Measurements from ENCODE around the gene CARD8. TPM values are rescaled to one million over a fixed set of nuclear protein-coding genes. Genes with fewer than 3 reads are reported as not detected.
A peak's percentile ranks its signal among the peaks of the same experiment; 100 is the strongest.
"Not testable (repeated sequence)": the region's sequence is repeated elsewhere in the genome, so short reads cannot be mapped to it uniquely, and the experiment has no call there.

The CARD8 gene
- total RNA-seq, 3 donors from 2014 or later = 47.6 to 55.1 (median 51.3) TPM

DNA sequence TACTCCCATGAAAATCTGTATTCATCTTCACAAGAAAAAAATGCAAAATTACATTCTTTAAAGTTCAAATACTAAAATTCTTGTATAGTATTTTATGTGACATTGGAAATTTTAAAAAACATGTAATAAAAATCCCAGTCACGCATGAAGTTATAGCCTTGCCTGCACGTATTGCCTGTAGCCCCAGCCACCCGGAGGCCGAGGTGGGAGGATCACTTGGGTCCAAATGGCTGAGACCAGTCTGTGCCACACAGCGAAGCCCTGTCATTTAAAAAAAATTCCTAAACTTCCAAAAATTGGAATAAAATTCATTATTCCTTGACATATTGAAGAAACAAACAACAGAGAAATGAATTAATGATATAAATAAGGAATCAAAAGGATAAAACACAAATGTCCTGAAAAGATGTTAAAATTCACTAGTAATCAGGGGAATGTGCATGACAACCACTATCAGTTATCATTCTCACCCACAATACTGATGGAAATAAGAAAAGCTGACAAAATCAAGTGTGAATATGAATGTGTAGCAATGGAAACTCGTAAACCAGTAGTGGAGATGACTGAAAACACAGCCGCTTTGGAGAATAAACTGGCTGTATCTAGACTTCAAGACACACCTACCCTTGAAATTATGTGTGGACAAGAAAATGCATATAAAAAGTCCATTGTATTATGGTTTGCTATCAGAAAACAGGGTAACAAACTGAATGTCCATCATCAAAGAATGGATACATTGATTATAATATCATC lies 7.5 kb downstream of the CARD8 start:
- H3K36me3 Mint-ChIP-seq (ENCODE audit: insufficient read depth) = peaks cover 26% of the 10 kb centered on the region
- H3K27me3 Mint-ChIP-seq (ENCODE audit: low read depth) = no peaks in the 10 kb centered on the region
- no peaks in the 10 kb centered on the region for H3K9me3 Mint-ChIP-seq
- peaks cover 77% of the 10 kb centered on the region for H3K4me1 Mint-ChIP-seq (ENCODE audit: low read depth)
- H3K4me3 Mint-ChIP-seq = peak overlapping the region; percentile 91
- ATAC-seq (peak; percentile 21 to 22), DNase-seq (no peak)

- Mint-ChIP-seq H3K36me3 (ENCODE audit: insufficient read depth) (peaks cover 27% of the 10 kb centered on the region), H3K9me3 (no peaks in the 10 kb centered on the region), H3K4me1 (ENCODE audit: low read depth) (peaks cover 72% of the 10 kb centered on the region), H3K4me3 (no peak overlapping the region), H3K27me3 (ENCODE audit: low read depth) (no peaks in the 10 kb centered on the region)
- no peak for DNase-seq
- no peak for ATAC-seq
These were observed 8.5 kb downstream of the CARD8 start for GRCh38 chr19:48247212-48247611.

- Mint-ChIP-seq H3K36me3 (ENCODE audit: insufficient read depth) (peaks cover 27% of the 10 kb centered on the region), H3K4me3 (no peak overlapping the region)
- DNase-seq = no peak
These were observed 9.6 kb downstream of the CARD8 start for GRCh38 chr19:48246101-48246500.

GRCh38 chr19:48244281-48244680 lies 11.4 kb downstream of the CARD8 start:
- DNase-seq = peak; percentile 32

More at GRCh38 chr19:48246101-48246500, 9.6 kb downstream of the CARD8 start:
- no peak for ATAC-seq
- H3K27me3 Mint-ChIP-seq (ENCODE audit: low read depth) = no peaks in the 10 kb centered on the region
- H3K4me1 Mint-ChIP-seq (ENCODE audit: low read depth) = peaks cover 71% of the 10 kb centered on the region
- H3K9me3 Mint-ChIP-seq = no peaks in the 10 kb centered on the region

GRCh38 chr19:48241771-48242170 lies 13.9 kb downstream of the CARD8 start:
- not testable (repeated sequence) for DNase-seq

More at GRCh38 chr19:48244281-48244680, 11.4 kb downstream of the CARD8 start:
- H3K4me1 Mint-ChIP-seq (ENCODE audit: low read depth) = peaks cover 59% of the 10 kb centered on the region
- H3K9me3 Mint-ChIP-seq = no peaks in the 10 kb centered on the region
- H3K27me3 Mint-ChIP-seq (ENCODE audit: low read depth) = no peaks in the 10 kb centered on the region
- ATAC-seq = peak; percentile 92 to 94
- peaks cover 35% of the 10 kb centered on the region for H3K36me3 Mint-ChIP-seq (ENCODE audit: insufficient read depth)
- peak overlapping the region; percentile 83 for H3K4me3 Mint-ChIP-seq

GRCh38 chr19:48239582-48240141 lies 16.1 kb downstream of the CARD8 start:
- DNase-seq (no peak), ATAC-seq (no peak)
- Mint-ChIP-seq H3K4me3 (no peak overlapping the region), H3K9me3 (no peaks in the 10 kb centered on the region), H3K27me3 (ENCODE audit: low read depth) (no peaks in the 10 kb centered on the region), H3K4me1 (ENCODE audit: low read depth) (peaks cover 24% of the 10 kb centered on the region), H3K36me3 (ENCODE audit: insufficient read depth) (peaks cover 38% of the 10 kb centered on the region)

More at GRCh38 chr19:48241771-48242170, 13.9 kb downstream of the CARD8 start:
- peak in 1 of 2 donors; percentile 16 for ATAC-seq
- not testable (repeated sequence) for H3K4me3 Mint-ChIP-seq; H3K27me3 Mint-ChIP-seq (ENCODE audit: low read depth); H3K9me3 Mint-ChIP-seq
- Mint-ChIP-seq H3K4me1 (ENCODE audit: low read depth) (peaks cover 42% of the 10 kb centered on the region), H3K36me3 (ENCODE audit: insufficient read depth) (peaks cover 42% of the 10 kb centered on the region)

DNA sequence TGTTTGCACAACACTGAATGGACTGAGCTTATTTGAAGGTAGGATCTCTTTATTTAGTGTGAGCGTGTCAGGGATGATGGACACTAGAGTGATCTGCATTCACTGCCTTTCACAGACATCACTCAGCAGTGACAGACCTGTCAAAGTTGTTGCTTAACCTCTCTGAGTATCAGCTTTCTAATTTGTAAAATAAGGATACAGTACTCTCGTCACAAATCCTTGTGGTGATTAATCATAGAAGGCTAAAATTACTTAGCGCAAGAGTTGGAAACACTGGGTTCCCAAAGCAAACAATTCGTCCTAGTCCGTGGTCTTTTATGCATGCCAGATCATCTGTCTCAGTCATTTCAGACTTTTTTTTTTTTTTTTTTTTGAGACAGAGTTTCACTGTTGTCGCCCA lies 16.6 kb downstream of the CARD8 start:
- DNase-seq (no peak), ATAC-seq (no peak)
- Mint-ChIP-seq H3K4me1 (ENCODE audit: low read depth) (peaks cover 19% of the 10 kb centered on the region), H3K4me3 (no peak overlapping the region), H3K9me3 (no peaks in the 10 kb centered on the region), H3K36me3 (ENCODE audit: insufficient read depth) (peaks cover 37% of the 10 kb centered on the region), H3K27me3 (ENCODE audit: low read depth) (no peaks in the 10 kb centered on the region)

DNA sequence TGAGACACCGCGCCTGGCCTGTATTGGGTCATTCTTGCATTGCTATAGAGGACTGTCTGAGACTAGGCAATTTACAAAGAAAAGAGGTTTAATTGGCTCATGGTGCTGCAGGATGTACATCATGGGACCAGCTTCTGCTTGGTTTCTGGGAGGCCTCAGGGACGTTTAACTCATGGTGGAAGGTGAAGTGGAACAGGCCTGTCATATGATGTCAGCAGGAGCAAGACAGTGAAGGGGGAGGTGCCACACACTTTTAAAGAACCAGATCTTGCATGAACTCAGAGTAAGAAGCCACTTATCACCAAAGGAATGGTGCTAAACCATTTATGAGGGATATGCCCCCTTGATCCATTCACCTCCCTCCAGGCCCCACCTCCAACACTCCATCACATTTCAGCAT lies 18.7 kb downstream of the CARD8 start:
- H3K4me1 Mint-ChIP-seq (ENCODE audit: low read depth) = peaks cover 15% of the 10 kb centered on the region
- DNase-seq (no peak), ATAC-seq (no peak)
- no peaks in the 10 kb centered on the region for H3K9me3 Mint-ChIP-seq
- peaks cover 48% of the 10 kb centered on the region for H3K36me3 Mint-ChIP-seq (ENCODE audit: insufficient read depth)
- H3K4me3 Mint-ChIP-seq = no peak overlapping the region
- H3K27me3 Mint-ChIP-seq (ENCODE audit: low read depth) = no peaks in the 10 kb centered on the region

GRCh38 chr19:48230555-48231129 lies 25.1 kb downstream of the CARD8 start:
- no peaks in the 10 kb centered on the region for H3K9me3 Mint-ChIP-seq
- ATAC-seq (no peak), DNase-seq (no peak)
- no peak overlapping the region for H3K4me3 Mint-ChIP-seq
- H3K27me3 Mint-ChIP-seq (ENCODE audit: low read depth) = no peaks in the 10 kb centered on the region
- peaks cover 60% of the 10 kb centered on the region for H3K36me3 Mint-ChIP-seq (ENCODE audit: insufficient read depth)
- H3K4me1 Mint-ChIP-seq (ENCODE audit: low read depth) = peaks cover 6% of the 10 kb centered on the region

GRCh38 chr19:48221628-48222027 lies 34.1 kb downstream of the CARD8 start:
- Mint-ChIP-seq H3K4me1 (ENCODE audit: low read depth) (peaks cover 4% of the 10 kb centered on the region), H3K36me3 (ENCODE audit: insufficient read depth) (peaks cover 26% of the 10 kb centered on the region), H3K9me3 (no peaks in the 10 kb centered on the region), H3K4me3 (no peak overlapping the region), H3K27me3 (ENCODE audit: low read depth) (no peaks in the 10 kb centered on the region)
- DNase-seq (no peak), ATAC-seq (no peak)

- H3K4me1 Mint-ChIP-seq (ENCODE audit: low read depth); H3K27me3 Mint-ChIP-seq (ENCODE audit: low read depth); ATAC-seq; H3K4me3 Mint-ChIP-seq; DNase-seq; H3K9me3 Mint-ChIP-seq: not testable (repeated sequence)
- H3K36me3 Mint-ChIP-seq (ENCODE audit: insufficient read depth) = peaks cover 31% of the 10 kb centered on the region
These were observed 34.9 kb downstream of the CARD8 start for GRCh38 chr19:48220784-48221183.

DNA sequence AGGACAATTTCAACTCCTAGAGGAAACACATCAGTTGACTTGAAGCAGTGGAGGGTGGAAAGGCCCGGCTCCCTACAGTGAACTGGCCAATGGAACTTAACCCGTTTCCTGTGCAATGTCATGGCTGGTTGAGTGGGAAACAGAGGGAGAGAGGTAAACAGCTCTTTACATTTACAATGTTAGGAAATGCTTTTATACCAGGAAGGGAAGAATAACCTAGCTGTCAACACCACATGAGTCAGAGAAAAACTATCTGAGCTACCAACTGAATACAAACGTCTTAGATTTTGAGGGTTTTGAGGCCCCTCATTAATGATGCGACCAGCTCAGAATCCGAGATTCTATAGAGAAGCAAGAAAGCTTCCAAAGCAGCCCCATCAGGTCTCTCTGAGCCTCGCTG lies 36.7 kb downstream of the CARD8 start:
- H3K4me1 Mint-ChIP-seq (ENCODE audit: low read depth) = peaks cover 9% of the 10 kb centered on the region
- ATAC-seq (no peak), DNase-seq (no peak)
- H3K4me3 Mint-ChIP-seq = no peak overlapping the region
- no peaks in the 10 kb centered on the region for H3K9me3 Mint-ChIP-seq
- no peaks in the 10 kb centered on the region for H3K27me3 Mint-ChIP-seq (ENCODE audit: low read depth)
- peaks cover 38% of the 10 kb centered on the region for H3K36me3 Mint-ChIP-seq (ENCODE audit: insufficient read depth)

GRCh38 chr19:48216933-48217332 lies 38.8 kb downstream of the CARD8 start:
- Mint-ChIP-seq H3K36me3 (ENCODE audit: insufficient read depth) (peaks cover 50% of the 10 kb centered on the region), H3K4me3 (no peak overlapping the region), H3K9me3 (no peaks in the 10 kb centered on the region), H3K4me1 (ENCODE audit: low read depth) (peaks cover 9% of the 10 kb centered on the region), H3K27me3 (ENCODE audit: low read depth) (no peaks in the 10 kb centered on the region)
- no peak for ATAC-seq
- no peak for DNase-seq

DNA sequence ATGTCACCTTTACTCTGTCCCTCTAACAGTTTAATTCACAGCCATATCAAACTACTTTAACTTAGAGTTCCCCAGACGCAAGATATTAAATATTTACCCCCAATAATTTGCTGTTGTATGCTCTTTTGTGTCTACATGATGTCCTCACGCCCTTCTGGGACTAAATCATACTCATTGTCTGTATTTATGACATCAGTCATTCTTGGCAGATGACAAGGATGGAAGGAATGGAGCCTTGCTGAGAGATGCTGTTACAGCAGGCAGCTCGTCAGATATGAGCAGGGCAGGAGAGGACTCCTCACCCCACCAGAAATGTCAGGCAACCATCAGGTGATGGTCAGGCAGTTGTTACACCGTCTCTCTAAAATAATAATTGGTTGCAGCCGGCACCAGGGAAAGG lies 41.8 kb downstream of the CARD8 start:
- ATAC-seq = no peak
- H3K27me3 Mint-ChIP-seq (ENCODE audit: low read depth) = no peaks in the 10 kb centered on the region
- H3K9me3 Mint-ChIP-seq = no peaks in the 10 kb centered on the region
- H3K4me3 Mint-ChIP-seq = no peak overlapping the region
- H3K4me1 Mint-ChIP-seq (ENCODE audit: low read depth) = peaks cover 9% of the 10 kb centered on the region
- H3K36me3 Mint-ChIP-seq (ENCODE audit: insufficient read depth) = peaks cover 48% of the 10 kb centered on the region
- no peak for DNase-seq

GRCh38 chr19:48210005-48210404 lies 45.7 kb downstream of the CARD8 start:
- DNase-seq (no peak), ATAC-seq (no peak)
- H3K9me3 Mint-ChIP-seq = no peaks in the 10 kb centered on the region
- peaks cover 13% of the 10 kb centered on the region for H3K4me1 Mint-ChIP-seq (ENCODE audit: low read depth)
- peaks cover 27% of the 10 kb centered on the region for H3K36me3 Mint-ChIP-seq (ENCODE audit: insufficient read depth)
- no peaks in the 10 kb centered on the region for H3K27me3 Mint-ChIP-seq (ENCODE audit: low read depth)
- H3K4me3 Mint-ChIP-seq = no peak overlapping the region
